PFSK-1 (cell line): ENCODE measurements around the gene FIP1L1.

Experiments
- POLR2AphosphoS5 ChIP-seq: IDR thresholded peaks from 2 replicates; pipeline ENCODE4 v1.6.1; 2012; ENCODE audit warnings: low read depth, mild to moderate bottlenecking, control low read depth, low read length, moderate library complexity
- REST ChIP-seq, 2 experiments: IDR thresholded peaks; 2 replicates each; pipeline versions ENCODE4 v1.6.1 to v1.8.0; 2011 to 2012; ENCODE audit warnings: low read depth in 2 of 2, low read length in 2 of 2, control low read depth in 1 of 2, inconsistent platforms in 1 of 2, mild to moderate bottlenecking in 1 of 2, moderate library complexity in 1 of 2; ENCODE audit not compliant: insufficient read depth in 1 of 2
- SIN3A ChIP-seq: IDR thresholded peaks from 2 replicates; pipeline ENCODE4 v1.6.1; 2012; ENCODE audit warnings: mild to moderate bottlenecking, low read length, moderate library complexity, borderline replicate concordance; ENCODE audit not compliant: insufficient read depth
- TAF1 ChIP-seq: IDR thresholded peaks from 2 replicates; pipeline ENCODE4 v1.6.1; 2012; ENCODE audit warnings: low read length, control low read depth, borderline replicate concordance; ENCODE audit not compliant: insufficient read depth

GRCh38 chr4:53508446-53508845 lies 131.0 kb downstream of the FIP1L1 start:
- TF ChIP-seq TAF1: no peak
- TF ChIP-seq REST (IDR thresholded peaks at IDR 0.05; ENCODE audit: insufficient read depth in 1 of 2, low read depth in 2 of 2, low read length in 2 of 2): no peak
- no peak for TF ChIP-seq POLR2AphosphoS5
- no peak for TF ChIP-seq SIN3A
